ENCODE data around the gene DEFB119.
"Not testable (repeated sequence)": the region's sequence is repeated elsewhere in the genome, so short reads cannot be mapped to it uniquely, and the experiment has no call there.

Gene DEFB119, protein sequence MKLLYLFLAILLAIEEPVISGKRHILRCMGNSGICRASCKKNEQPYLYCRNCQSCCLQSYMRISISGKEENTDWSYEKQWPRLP

DNA sequence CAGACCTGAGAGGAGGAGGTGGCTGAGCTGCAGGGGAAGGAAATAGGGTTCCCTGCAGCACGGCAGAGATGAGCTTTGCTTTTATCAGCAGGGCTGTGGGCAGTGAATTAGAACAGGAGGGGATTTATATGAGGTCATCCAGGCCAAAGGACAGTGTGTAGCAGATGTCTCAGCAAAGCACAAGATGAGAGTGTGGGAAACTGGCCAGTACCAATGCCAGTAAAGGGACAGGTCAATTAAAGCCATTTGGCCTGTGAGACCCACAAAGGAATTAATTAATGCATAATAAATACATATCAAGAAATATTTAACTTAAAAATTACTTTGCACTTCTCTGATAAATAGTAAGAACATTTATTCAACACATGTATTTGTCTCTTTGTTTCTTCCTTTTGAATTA is at the start of gene DEFB119:
Gene DEFB119, minus strand, starts transcription at position 101 of the 400 bp plus-strand sequence. CDS start 107 bp downstream, outside the sequence.
- DNase-seq: no peak

GRCh38 chr20:31430568-31431115 is 40.3 kb upstream of the DEFB119 start:
- DNase-seq: no peak

DNA sequence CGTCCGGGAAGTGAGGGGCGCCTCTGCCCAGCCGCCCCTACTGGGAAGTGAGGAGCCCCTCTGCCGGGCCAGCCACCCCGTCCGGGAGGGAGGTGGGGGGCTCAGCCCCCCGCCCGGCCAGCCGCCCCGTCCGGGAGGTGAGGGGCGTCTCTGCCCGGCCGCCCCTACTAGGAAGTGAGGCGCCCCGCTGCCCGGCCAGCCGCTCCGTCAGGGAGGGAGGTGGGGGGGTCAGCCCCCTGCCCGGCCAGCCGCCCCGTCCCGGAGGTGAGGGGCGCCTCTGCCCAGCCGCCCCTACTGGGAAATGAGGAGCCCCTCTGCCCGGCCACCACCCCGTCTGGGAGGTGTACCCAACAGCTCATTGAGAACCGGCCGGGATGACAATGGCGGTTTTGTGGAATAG is 37.2 kb upstream of the DEFB119 start:
- DNase-seq: not testable (repeated sequence)

GRCh38 chr20:31426891-31427551 is 36.6 kb upstream of the DEFB119 start:
- DNase-seq: not testable (repeated sequence)

DNA sequence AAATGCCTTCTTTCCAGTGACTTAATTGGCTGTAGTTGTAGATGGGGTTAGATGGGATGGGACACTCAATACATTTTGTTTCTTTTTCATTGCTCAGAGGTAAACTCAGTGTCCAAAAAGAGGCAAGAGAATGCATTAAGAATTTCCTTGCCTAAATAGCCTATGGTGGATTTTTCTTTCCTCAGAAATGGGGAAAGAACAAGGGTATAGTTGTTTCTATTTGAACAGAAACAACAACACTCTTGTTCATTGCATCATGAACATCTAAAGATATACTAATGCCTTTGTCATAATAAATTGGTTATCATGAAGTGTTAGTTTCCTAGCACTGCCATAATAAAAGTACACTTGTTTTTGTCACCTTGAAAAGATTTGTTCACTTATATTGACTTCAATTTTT is 35.4 kb upstream of the DEFB119 start:
- DNase-seq: no peak

- no peak for DNase-seq
Measured at GRCh38 chr20:31418307-31418706, 27.9 kb upstream of the DEFB119 start.

DNA sequence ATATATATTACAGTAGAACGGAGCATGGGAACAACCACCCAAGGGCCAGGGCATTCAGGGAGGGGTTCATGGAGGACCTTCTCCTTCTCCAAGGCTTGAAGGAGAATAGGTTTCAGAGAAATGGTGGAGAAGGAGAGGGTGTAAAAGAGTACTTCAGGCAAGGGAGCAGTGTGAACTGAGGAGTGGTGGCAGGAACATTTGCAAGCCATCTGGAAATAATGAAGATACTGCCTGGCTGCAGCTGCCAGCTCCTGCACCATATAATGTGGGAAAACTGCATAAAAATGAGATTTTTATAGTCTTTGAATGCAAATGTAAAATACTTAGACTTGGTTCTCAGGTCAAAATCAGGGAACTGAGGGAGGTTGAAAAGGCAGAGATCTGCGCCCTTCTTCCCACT is 25.3 kb upstream of the DEFB119 start:
- no peak for DNase-seq

- no peak for DNase-seq
Measured at GRCh38 chr20:31414381-31414780, 24.0 kb upstream of the DEFB119 start.

DNA sequence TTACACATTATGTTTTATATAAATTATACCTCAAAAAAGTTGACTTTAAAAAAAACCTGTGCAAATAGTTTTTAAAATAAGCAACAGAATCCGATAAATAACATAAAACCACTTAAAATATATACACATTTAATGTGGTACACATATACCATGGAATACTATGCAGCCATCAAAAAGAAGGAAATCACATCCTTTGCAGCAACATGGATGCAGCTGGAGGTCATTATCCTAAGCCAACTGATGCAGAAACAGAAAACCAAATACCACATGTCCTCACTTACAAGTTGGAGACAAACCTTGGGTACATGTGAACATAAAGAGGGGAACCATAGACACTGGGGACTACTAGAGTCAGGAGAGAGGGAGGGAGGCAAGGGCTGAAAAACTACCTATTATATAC is 19.6 kb upstream of the DEFB119 start:
- no peak for DNase-seq

GRCh38 chr20:31406115-31406514 is 15.7 kb upstream of the DEFB119 start, which contains the start of gene DEFB121:
Gene DEFB121 (minus strand): TSS chr20:31406215. CDS start chr20:31406152, 63 bp downstream.
- no peak for DNase-seq

DNA sequence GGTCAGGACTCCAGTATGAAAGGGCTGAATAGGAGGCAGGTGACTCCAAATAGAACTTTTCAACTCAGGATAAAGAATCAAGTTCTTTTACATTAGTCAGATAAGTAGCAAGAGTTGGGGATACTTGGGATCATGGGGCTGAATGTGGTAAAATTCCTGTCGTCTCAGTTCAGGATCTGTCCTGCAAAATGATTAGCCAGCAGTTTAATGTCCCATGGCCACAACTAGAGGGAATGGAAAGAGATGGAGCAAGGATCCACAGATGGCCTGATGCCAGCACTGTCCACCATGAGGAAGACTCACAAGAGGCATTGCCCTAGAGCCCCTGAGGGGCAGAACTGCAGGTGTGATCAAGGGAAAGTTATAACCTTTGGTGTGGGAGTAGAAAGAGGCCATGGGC is 13.5 kb upstream of the DEFB119 start:
- DNase-seq: no peak

DNA sequence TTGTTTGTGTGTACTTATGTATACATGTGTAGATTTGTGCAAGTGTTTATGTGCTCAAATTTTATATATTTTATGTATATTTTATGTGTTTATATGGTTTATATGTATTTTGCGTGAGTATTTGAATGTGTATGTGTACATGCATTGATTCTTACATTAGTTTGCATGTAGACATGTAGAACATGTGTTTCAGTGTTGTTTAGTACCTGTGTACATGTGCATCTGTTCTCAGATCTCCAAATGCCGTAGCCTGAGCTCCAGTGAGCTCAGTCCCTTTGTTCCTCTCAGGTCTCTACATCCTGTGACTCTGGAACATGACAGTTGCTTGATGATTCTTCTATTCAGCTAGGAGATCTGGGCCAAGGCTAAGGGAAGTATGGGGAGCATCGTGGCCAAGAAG is 4.5 kb upstream of the DEFB119 start:
- no peak for DNase-seq

DNA sequence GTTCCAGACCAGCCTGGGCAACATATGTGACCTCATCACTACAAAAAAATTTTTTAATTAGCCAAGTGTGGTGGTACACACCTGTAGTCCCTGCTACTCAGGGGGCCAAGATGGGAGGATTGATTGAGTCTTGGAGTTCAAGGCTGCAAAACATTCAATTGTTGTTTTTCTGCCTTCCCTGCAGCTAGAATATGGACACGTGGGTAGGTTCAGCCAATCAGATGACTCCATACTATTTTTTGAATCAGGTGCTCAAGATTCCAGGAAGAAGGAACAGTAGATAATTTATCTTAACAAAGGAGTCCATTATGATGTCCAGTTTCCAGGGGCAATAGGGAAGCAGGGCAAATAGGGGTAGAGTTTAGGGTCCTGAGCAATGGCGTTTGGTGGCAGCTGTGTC is 2.4 kb upstream of the DEFB119 start:
- DNase-seq: no peak

GRCh38 chr20:31374346-31374745 is 16.0 kb downstream of the DEFB119 start:
- DNase-seq: no peak

DNA sequence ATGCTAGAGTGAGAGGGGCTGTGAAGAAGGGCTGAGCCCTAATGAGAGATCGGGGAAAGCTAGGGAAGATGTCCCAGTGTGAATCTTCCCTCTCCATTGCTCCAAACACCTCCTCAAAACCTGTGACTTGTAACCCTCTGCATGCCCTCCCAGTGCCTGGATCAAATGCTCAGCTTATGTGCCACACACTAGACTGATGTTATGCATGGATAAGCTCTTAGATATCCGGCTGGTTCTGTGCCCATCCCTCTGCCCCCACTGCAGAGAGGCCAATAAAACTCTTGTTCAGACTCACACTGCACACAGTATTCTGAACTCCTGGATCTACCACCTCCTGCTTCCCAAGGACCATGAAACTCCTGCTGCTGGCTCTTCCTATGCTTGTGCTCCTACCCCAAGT is 22.1 kb downstream of the DEFB119 start, which contains the start of gene DEFB118:
Gene DEFB118, plus strand, starts transcription at position 301 of the 400 bp plus-strand sequence. Its CDS starts 50 bp downstream, at position 351.
- no peak for DNase-seq

GRCh38 chr20:31364272-31364671 is 26.1 kb downstream of the DEFB119 start:
- not testable (repeated sequence) for DNase-seq

DNA sequence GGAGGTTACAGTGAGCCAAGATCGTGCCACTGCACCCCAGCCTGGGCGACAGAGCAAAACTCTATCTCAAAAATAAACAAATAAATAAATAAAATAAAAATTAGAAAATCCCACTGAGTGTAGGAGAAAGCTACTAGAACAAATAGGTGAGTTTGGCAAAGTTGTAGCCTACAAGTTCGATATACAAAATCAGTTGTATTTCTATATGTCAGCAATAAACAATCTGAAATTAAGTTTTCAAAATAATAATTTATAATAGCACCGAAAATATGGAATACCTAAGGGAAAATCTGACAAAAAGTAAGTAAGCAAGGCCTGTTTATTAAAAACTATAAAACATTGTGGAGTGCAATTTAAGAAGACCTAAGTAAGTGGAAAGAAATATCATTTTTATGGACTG is 27.1 kb downstream of the DEFB119 start:
- no peak for DNase-seq

DNA sequence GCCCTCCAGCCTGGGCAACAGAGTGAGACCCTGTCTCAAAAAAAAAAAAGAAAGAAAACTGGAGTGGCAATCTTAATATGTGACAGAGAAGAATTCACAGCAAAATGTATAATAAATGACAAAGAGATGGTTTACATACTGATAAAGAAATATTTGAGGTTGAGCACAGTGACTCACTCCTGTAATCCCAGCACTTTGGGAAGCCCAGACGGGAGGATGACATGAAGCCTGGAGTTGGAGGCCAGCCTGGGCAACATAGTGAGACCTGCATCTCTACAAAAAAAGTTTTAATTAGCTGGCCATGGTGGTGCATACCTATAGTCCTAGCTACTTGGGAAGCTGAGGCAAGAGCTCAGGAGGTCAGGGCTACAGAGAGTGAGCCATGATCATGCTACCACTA is 34.4 kb downstream of the DEFB119 start:
- no peak for DNase-seq

DNA sequence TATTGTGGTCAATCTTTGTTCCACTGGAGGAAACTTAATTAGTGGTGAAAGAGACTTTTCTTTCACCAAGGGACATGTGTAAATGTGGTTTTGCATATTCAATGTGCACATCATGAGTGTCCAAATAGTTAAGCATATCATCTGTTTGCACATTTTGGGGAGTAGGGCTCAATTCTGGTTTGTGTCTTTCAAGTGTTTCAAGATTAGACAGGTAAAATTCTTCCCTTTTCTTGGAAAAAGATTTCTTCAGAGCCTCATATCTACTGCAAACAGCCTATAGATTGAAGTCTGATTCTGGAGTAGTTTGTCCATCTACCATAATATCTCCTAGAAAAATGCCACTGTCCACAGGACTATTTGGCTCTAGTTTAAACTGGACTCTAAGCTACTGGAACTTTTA is 48.9 kb downstream of the DEFB119 start:
- DNase-seq: no peak

DNA sequence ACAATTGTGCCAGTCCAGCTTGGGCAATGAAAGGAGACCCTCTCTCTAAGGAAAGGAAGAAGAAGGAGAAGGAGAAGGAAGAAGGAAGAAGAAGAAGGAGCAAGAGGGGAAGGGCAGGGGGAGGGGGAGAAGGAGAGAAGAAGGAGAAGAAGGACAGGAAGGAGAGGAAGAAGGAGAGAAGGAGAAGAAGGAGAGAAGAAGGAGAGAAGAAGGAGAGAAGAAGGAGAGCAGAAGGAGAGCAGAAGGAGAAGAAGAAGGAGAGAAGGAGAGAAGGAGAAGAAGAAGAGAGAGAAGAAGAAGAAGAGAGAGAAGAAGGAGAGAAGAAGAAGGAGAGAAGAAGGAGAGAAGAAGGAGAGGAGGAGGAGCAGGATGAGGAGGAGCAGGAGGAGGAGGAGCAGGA is 59.5 kb downstream of the DEFB119 start:
- no peak for DNase-seq

Measured in inflammatory macrophage treated with lipopolysaccharide for 1 hour (primary cell).